ENCODE measurements around the gene AP3S2.

- TF ChIP-seq CTCF (conservative IDR thresholded peaks at IDR 0.05; ENCODE audit: low read length) (no peak), EZH2phosphoT487 (IDR thresholded peaks at IDR 0.05; ENCODE audit: borderline replicate concordance) (no peak)
These were observed 12.1 kb upstream of the AP3S2 start for GRCh38 chr15:89905846-89906378.

All from Loucy (cell line).